Adrenal gland (tissue), 5 donors: Measurements from ENCODE around the gene SRP68.

Source experiments
- CTCF ChIP-seq, 6 experiments: fragments of 450-650 bp in 4 of 6; fragments of 200-600 bp in 2 of 6; sonication (generic) in 1 of 6; IDR thresholded peaks; 1 replicate in 5 of 6; 2 replicates in 1 of 6; pipeline versions ENCODE4 v1.5.1 to v1.8.0; 2016 to 2021; ENCODE audit warnings: antibody characterized with exemption in 6 of 6, mild to moderate bottlenecking in 2 of 6, moderate library complexity in 1 of 6
- POLR2A ChIP-seq, 2 donors: fragments of 450-650 bp; IDR thresholded peaks; one replicate each; pipeline ENCODE4 v1.6.1; 2017; ENCODE audit warnings: antibody characterized with exemption in 2 of 2, mild to moderate bottlenecking in 2 of 2, moderate library complexity in 1 of 2
- donor health status: DM: no; HTN: no; CAD: no.

- TF ChIP-seq CTCF (IDR thresholded peaks at IDR 0.05) (no peak), POLR2A (IDR thresholded peaks at IDR 0.05) (no peak)
These were observed 62.9 kb downstream of the SRP68 start for GRCh38 chr17:76009447-76009846.
